Spleen (tissue), 11 donors: ENCODE results near the gene CD84. TPM values are rescaled to one million over a fixed set of nuclear protein-coding genes. Genes with fewer than 3 reads are reported as not detected.

ENCODE experiments used
- DNase-seq: peaks from one replicate; pipeline ENCODE4 v3.0.0-alpha.2; 2020
- H3K27ac ChIP-seq, 8 donors: fragments of 200-600 bp; sonication (generic) in 7 of 8; 1 replicate in 4 of 8; 2 replicates in 4 of 8; pipeline versions ENCODE4 v1.5.0 to v1.8.0; 2016 to 2021; ENCODE audit warnings: inconsistent platforms in 4 of 8, mild to moderate bottlenecking in 4 of 8, moderate library complexity in 1 of 8
- H3K27me3 ChIP-seq, 7 donors: fragments of 200-600 bp; sonication (generic) in 6 of 7; replicated peaks in 1 of 7; 1 replicate in 4 of 7; 2 replicates in 3 of 7; pipeline versions ENCODE4 v1.5.0 to v1.8.0; 2016 to 2021; ENCODE audit warnings: inconsistent platforms in 3 of 7, mild to moderate bottlenecking in 1 of 7
- H3K36me3 ChIP-seq, 6 donors: fragments of 200-600 bp; sonication (generic) in 5 of 6; 1 replicate in 4 of 6; 2 replicates in 2 of 6; pipeline versions ENCODE4 v1.5.0 to v1.8.0; 2016 to 2021; ENCODE audit warnings: inconsistent platforms in 2 of 6
- H3K4me1 ChIP-seq, 6 donors: fragments of 200-600 bp; sonication (generic) in 5 of 6; 1 replicate in 3 of 6; 2 replicates in 3 of 6; pipeline versions ENCODE4 v1.5.0 to v1.8.0; 2016 to 2021; ENCODE audit warnings: inconsistent platforms in 3 of 6
- H3K4me3 ChIP-seq, 8 donors: fragments of 200-600 bp; sonication (generic) in 7 of 8; 1 replicate in 4 of 8; 2 replicates in 4 of 8; pipeline versions ENCODE4 v1.5.0 to v1.8.0; 2016 to 2021; ENCODE audit warnings: inconsistent platforms in 4 of 8, mild to moderate bottlenecking in 4 of 8, moderate library complexity in 2 of 8
- H3K9me3 ChIP-seq, 8 donors: fragments of 200-600 bp; sonication (generic) in 7 of 8; 1 replicate in 4 of 8; 2 replicates in 4 of 8; pipeline versions ENCODE4 v1.5.0 to v1.8.0; 2016 to 2021; ENCODE audit warnings: inconsistent platforms in 4 of 8
- POLR2A ChIP-seq, 3 donors: fragments of 450-650 bp; IDR thresholded peaks; one replicate each; pipeline ENCODE4 v1.5.1; 2017; ENCODE audit warnings: antibody characterized with exemption in 3 of 3, mild to moderate bottlenecking in 1 of 3
- POLR2AphosphoS5 ChIP-seq, 3 donors: sonication (generic); formaldehyde crosslinking; IDR thresholded peaks; one replicate each; pipeline ENCODE4 v1.5.1; 2017; ENCODE audit warnings: antibody characterized with exemption in 3 of 3
- WGBS, 5 donors: extraction: QIAGEN DNeasy Blood & Tissue Kit in 3 of 5; methylation state at CpG; one replicate each; pipeline versions ENCODE4 v1.1.5 to v1.1.7; 2013 to 2018; 5-methylcytosine and 5-hydroxymethylcytosine counted together
- intact Hi-C: fragments of 100-400 bp; cut with DNase I; formaldehyde crosslinking; loops from one replicate; pipeline ENCODE4 v1.15.0; 2023; ENCODE audit warnings: low total_unique reads
- polyA plus RNA-seq, 3 donors: library from polyadenylated mRNA; stranded (reverse); fragments of 200-250 nt; gene quantifications; one replicate each; pipeline ENCODE4 v1.2.1, GENCODE V29; 2013
- total RNA-seq, 7 donors: library from RNA; depleted of rRNA in 3 of 7; stranded (reverse); fragments of >200 nt in 3 of 7; fragmentation: NEBNext Ultra II Directional in 4 of 7; extraction: Animal tissue kit (Norgen Biotek cat#: 25700) in 4 of 7; gene quantifications; one replicate each; pipeline versions ENCODE4 v1.1.0 to v1.2.1, GENCODE V29; 2016 to 2021
- TF ChIP-seq, protein P1 (sequence below), 11 experiments: fragments of 200-600 bp in 7 of 11; fragments of 450-650 bp in 4 of 11; sonication (generic) in 4 of 11; IDR thresholded peaks in 8 of 11; conservative IDR thresholded peaks in 3 of 11; 1 replicate in 7 of 11; 2 replicates in 4 of 11; pipeline versions ENCODE4 v1.4.0 to v1.8.0; 2016 to 2021; ENCODE audit warnings: antibody characterized with exemption in 11 of 11, inconsistent platforms in 4 of 11, mild to moderate bottlenecking in 1 of 11
- donor health status: healthy with polysubstance abuse.
- donor health status: DM: no; HTN: no; CAD: no; lungs with moderate emphysema.
- donor health status: DM: no; HTN: no; CAD: no.
- donor health status: Bipolar disorder and iron deficiency.
- donor health status: healthy.
- donor health status: DM: no; HTN: no; CAD: no.
- donor health status: DM: yes; HTN: yes; CAD: no.

The CD84 gene
- total and polyA plus RNA-seq, 10 donors = 4.7 to 76.1 (median 60.0) TPM

DNA sequence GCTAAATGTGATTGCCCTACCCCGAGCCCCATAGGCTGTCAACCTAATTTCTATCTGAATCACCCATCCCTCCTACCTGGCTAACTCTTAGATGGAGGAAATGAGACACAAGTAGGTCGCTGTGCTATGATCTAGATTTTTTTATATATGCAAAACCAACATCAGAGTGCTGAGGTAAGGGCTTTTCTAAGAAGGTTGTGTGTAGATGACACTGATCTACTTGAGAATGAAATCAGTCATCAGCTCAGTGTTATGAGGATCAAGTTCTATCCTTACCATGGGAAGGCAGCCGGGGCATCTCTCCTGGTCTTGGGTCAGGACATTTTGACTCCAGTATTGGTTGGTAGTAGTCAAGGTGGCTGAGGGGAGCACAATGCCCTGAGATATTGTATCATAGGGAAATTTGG lies 43.9 kb upstream of the CD84 start:
- 54 to 80% (median 74%) methylated on average over 3 of the region's 3 CpGs for WGBS, 5 donors
- peaks cover 0 to 7% (median 0%) of the 10 kb centered on the region in 6 donors for H3K36me3 ChIP-seq
- TF ChIP-seq, protein P1, sequence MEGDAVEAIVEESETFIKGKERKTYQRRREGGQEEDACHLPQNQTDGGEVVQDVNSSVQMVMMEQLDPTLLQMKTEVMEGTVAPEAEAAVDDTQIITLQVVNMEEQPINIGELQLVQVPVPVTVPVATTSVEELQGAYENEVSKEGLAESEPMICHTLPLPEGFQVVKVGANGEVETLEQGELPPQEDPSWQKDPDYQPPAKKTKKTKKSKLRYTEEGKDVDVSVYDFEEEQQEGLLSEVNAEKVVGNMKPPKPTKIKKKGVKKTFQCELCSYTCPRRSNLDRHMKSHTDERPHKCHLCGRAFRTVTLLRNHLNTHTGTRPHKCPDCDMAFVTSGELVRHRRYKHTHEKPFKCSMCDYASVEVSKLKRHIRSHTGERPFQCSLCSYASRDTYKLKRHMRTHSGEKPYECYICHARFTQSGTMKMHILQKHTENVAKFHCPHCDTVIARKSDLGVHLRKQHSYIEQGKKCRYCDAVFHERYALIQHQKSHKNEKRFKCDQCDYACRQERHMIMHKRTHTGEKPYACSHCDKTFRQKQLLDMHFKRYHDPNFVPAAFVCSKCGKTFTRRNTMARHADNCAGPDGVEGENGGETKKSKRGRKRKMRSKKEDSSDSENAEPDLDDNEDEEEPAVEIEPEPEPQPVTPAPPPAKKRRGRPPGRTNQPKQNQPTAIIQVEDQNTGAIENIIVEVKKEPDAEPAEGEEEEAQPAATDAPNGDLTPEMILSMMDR (IDR thresholded peaks at IDR 0.05 in 8 of 11, conservative IDR thresholded peaks at IDR 0.05 in 3 of 11) = no peak
- TF ChIP-seq POLR2AphosphoS5 (IDR thresholded peaks at IDR 0.05) (no peak), POLR2A (IDR thresholded peaks at IDR 0.05) (no peak)
- intact Hi-C loops = no loop called here
- no peak overlapping the region for H3K4me3 ChIP-seq
- H3K4me1 ChIP-seq = peaks cover 24 to 97% (median 65%) of the 10 kb centered on the region in 6 donors
- H3K9me3 ChIP-seq = no peaks in the 10 kb centered on the region
- peak overlapping the region in 5 of 8 donors; percentile 5 to 79 (median 37) for H3K27ac ChIP-seq
- no peak for DNase-seq
- H3K27me3 ChIP-seq = no peaks in the 10 kb centered on the region

DNA sequence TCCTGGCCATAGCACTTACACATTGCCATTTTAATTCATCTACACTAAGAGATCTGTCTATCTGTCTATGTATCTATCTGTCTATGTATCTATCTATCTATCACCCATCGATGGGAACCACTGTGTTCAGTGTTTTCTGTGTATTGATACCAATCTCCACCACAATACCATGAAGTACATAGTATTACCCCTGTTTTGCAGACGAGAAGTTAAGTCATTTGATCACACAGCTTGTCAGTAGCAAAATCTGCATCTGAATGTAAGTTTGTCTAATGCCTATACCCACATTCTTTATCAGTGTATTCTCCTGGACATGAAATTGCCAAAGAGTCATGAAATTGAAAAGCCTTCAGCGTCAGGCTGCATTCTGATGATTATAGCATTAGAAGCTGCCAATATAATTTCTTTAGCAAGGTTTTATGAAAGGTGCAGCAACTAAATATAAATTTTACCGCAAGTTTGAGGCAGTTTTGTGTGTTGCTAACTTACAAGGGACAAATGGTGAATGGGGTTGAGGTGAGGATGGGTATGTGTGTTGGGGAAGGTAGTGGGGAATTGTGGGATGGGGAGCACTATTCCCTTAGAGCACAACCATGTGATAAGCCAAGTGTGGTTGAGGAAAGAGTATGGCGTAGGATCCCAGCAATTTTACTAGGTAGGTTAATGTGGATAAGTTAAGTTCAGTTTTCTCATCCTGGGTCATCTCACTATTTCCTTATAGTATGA lies 43.4 kb upstream of the CD84 start:
- H3K9me3 ChIP-seq = no peaks in the 10 kb centered on the region
- no peak overlapping the region for H3K4me3 ChIP-seq
- TF ChIP-seq POLR2A (IDR thresholded peaks at IDR 0.05) (no peak), POLR2AphosphoS5 (IDR thresholded peaks at IDR 0.05) (no peak)
- TF ChIP-seq, protein P1 (IDR thresholded peaks at IDR 0.05 in 8 of 11, conservative IDR thresholded peaks at IDR 0.05 in 3 of 11) = no peak
- 88 to 94% (median 91%) methylated on average over 5 of the region's 5 CpGs for whole genome bisulfite sequencing, 5 donors
- intact Hi-C loops = no loop called here
- peaks cover 24 to 94% (median 64%) of the 10 kb centered on the region in 6 donors for H3K4me1 ChIP-seq
- H3K27me3 ChIP-seq = no peaks in the 10 kb centered on the region
- H3K27ac ChIP-seq = peak overlapping the region in 3 of 8 donors; percentile 28 to 79 (median 76)
- peaks cover 0 to 7% (median 0%) of the 10 kb centered on the region in 6 donors for H3K36me3 ChIP-seq
- DNase-seq = no peak

DNA sequence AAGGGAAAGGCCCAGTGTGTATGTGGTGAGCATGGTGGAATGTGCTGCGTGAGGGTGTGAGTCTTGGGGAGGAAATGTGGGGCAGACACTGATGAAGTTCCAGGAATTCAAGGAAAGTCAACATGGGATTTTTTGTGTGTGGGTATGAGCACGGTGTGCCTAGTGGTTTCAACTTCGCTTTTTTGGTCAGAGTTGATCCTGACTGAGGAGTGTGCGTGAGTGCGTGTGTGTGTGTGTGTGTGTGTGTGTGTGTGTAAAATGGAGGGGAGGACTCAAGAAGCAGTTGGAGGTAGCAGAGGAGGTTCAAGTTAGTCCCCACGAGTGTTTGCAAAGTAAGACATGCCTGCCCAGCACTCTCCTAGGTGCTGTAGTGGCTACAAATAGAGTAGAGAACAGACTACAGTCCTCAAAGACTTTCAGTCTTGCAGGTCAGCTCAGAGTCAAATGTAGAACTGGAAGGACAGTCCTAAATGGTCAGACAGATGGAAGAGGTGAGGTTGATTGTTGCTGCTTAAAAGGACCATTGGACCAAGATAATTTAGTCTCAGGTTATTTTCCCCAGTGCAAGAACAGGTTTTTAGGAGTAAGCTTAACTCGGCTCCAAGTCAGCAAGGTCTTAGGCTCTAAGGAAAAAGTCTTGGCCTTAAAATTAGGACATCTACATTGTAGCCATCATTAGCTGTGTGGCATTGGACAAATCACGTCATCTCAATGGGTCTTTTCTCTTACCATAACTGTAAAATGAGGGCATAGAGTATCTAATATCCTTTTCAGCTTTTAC lies 42.5 kb upstream of the CD84 start:
- TF ChIP-seq POLR2A (IDR thresholded peaks at IDR 0.05) (no peak), POLR2AphosphoS5 (IDR thresholded peaks at IDR 0.05) (no peak)
- TF ChIP-seq, protein P1 (IDR thresholded peaks at IDR 0.05 in 8 of 11, conservative IDR thresholded peaks at IDR 0.05 in 3 of 11) = no peak
- Histone ChIP-seq H3K36me3 (peaks cover 0 to 7% (median 0%) of the 10 kb centered on the region in 6 donors), H3K27ac (peak overlapping the region in 3 of 8 donors; percentile 4 to 79 (median 76)), H3K27me3 (no peaks in the 10 kb centered on the region), H3K9me3 (no peaks in the 10 kb centered on the region), H3K4me1 (peaks cover 22 to 89% (median 58%) of the 10 kb centered on the region in 6 donors), H3K4me3 (no peak overlapping the region)
- 55 to 63% (median 58%) methylated on average over 8 of the region's 8 CpGs for WGBS, 5 donors
- intact Hi-C loops = no loop called here
- DNase-seq = no peak
